GM15510 (cell line): ENCODE data around the gene LHX1.

Experiments used
- POLR2A ChIP-seq: IDR thresholded peaks from 3 replicates; pipeline ENCODE4 v1.6.1; 2011; ENCODE audit warnings: borderline replicate concordance; ENCODE audit not compliant: insufficient read length; ENCODE audit errors: extremely low read depth

Gene LHX1

DNA sequence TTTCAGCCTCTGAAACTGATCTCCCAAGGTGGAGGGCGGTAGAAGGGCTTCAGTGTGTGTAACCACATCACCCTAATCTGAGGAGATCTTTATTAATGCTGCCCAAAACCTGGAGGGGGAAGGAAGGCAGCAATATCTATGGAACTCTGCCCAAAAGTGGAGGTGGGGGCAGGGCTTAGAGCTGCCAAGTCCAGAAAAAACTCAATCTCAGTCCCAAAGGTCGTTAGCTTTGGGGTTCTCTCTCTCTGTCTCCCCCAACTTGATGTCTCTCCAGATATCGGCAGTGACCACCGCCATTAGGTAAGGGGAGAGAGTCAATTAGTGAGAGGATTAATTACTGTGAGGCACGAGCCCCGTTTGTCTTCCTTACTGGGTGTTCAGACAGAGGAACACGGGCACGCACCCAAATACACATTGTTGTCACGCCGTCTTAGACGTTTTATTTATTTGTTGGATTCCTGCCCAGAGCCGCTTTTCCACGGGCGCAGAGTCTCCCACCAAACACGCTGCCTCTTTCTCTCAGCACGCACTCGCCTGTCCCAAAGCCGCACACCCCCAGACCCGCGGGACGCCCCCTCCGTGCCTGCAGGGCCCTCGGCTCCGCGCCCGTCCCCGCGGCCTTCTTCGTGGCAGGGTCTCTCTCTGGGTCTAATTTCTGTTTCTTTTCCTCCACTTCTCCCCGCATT, 5.4 kb upstream of the LHX1 start:
- TF ChIP-seq POLR2A, result no peak

DNA sequence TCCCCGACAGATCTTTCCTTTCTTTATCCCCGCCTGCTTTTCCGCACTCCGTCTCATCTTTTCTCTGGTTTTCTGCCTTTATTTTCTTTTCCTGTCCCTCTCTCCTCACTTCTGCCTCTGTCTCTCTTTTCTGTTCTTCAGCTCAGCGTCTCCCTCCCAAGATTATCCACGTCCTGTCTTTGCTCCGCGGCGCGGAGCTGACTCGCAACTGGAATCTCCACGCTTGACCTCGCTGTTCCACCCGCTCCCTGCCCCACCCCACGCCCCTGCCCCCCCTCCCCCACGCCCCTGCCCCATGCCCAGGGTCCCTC, 4.9 kb upstream of the LHX1 start:
- TF ChIP-seq POLR2A, result no peak

DNA sequence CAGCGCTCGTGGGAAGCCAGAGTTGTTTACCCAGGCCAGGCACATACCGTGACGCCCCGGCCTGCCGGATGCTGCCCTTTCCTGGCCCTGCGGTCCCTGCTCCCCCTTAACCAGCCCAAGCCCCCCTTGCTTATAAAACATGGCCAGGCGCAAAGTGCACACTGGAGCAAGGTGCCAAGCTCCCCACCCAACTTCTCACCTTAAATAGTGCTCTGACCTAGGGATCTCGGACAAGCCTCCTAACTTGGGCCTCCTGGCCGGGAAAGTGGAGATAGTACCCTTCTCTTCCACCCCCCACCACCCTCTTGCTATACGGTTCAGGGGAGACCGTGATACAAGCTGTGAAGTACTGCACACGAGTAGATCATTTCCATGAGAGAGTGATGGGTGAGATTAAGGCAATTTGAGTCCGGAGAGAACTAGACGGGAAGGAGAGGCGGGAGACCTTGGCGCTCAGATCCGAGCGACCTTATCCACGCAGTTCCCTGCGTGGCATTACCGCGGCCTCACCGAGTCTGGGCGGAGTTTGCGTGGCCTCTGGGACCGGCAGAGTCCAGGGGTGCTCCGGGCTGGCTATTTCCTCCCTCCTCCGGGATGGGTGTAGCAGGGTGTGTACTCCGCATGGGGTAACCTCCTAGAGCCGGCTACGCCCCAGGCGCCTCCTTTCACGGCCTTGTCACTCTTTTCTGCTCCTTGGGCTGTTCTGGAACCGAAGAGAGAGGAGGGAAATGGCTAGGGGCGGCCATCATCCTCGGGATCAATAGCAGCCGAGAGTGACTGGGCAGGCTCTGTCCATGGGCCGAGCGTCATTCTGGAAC, 4.4 kb upstream of the LHX1 start:
- no peak for TF ChIP-seq POLR2A

DNA sequence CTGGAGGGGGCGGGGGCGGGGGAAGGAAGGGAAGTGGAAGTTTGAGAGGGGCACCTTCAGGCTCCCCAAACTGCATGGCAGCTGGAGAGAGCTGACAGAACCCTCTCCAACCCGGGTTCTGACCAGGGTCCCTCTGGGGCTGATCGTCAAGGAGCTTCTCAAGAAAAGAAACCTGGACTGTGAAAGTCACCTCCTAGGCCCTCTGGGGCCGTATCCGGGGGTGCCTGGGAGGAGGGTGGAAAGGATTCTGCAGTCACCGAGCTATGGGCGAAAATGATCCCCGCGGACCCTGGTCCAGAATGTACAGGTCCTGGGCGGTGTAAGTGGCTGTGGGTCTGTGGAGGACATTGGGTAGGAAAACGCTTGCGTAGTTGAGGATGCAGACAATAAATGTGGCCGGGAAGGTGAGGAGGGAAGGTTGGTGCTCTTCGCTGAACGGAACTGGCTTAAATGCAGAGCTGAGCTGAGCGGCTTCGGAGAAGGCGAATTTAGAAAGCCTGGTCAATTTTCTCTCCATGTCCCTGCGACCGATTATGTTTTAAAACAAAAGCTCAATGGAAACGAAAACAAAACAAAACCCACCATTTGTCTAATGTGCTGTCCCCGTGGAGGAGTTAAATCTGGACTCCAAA, 3.6 kb upstream of the LHX1 start:
- TF ChIP-seq POLR2A, result no peak

DNA sequence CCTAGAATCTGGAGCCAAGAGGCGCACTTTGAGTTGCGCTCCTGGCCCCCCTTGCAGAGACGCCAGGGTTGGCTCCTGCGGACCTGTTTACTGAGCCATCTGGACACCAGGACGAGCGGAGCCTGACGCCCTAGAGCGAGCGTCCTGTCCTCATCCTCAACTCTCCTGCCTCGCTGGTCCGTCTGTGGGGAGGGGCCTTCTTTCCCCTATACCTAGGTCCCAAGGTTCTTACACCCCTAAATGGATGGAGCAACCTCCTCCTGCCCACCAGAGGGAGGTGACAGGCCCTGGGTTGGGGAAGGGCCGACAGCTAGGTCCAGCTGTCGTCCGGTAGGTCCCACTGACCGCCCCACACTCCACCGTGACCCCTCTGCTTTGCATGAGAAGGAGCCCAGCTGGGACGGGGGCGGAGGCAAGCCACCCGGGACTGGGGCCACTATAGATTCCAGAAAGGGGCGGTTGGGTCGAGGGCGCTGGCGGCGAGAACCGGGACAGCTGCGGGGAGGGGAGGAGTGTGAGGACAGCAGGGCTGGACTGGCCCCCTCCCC, 3.1 kb upstream of the LHX1 start:
- no peak for TF ChIP-seq POLR2A

DNA sequence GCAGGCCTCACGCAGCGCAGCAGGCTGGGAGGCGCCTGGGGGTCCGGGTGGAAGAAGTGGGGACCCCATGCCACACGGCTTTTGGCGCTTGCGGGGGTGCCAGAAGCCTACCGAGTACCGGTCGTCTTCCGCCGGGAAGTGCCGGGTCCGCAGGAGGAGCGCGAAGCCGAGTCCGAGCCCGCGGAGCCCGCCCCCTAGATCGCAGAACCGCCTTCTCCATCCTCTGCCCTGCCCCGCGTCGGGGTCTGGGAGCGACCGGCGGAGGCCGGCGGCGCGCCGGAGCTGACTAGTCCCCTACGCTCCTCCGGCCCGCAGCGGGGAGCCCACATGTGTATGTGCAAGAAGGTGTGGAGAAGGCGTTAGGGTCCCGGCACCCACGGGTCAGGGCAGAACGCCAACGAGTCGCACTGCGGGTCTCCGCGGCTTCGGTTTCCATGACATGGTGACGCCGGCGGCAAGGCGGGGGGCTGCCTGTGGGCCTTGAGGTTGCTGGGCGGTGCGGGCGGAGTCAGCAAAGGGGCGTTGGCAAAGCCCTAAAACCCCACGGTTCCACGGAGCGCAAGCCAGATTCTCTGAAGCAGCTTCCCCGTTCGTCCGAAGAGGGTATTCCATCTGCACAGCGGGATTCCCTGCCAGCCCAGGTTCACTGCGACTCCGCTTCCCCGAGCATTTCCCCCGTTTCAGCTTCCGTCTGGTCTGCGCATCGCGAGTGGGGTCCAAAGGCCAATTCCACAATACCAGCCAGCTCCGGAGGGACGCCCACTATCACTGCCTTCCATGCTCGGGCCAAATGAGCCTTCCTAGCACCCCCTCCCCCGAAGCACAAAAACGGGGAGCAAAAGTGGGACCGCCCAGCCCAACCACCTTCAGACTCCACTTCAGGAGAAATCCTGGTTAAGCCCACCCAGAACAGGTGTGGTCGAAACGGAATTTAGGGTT, 2.3 kb upstream of the LHX1 start:
- no peak for TF ChIP-seq POLR2A

DNA sequence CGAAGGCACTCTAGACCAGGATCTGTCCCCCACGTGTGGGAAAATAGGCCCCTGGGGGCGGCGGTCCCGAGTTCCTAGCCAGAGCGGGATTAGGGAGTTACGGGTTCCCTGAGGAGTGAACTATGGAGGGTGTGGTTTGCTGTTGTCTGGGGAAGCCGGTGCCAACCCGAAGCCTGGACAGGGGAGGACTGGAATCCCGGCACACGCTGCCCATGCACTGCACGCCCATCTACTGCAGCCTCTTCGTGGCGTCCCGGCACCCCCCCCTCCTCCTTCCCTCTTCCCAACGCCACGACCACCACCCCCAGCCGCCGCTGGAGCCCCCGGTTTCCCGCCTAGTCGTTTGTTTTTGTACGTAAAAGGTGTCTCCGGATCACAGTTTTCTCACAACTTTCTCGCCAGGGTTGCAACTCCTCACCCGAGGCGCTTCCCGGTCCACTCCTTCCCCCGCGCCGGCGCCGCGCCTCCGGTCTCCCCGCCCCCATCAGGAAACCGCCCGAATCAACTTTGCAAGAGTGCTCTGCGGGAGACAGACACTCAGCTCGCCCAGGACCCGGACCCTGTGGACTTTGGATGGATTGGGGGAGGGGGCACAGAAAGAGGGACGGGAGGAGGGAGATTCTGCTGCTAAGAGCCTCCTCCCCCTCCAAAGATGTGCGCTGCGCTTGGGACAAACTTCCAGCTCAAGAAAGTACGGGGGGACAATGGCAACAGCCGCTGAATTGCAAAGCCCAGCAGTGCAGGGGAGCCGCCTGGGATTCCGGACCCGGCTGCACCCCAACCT, 1.4 kb upstream of the LHX1 start:
- no peak for TF ChIP-seq POLR2A

DNA sequence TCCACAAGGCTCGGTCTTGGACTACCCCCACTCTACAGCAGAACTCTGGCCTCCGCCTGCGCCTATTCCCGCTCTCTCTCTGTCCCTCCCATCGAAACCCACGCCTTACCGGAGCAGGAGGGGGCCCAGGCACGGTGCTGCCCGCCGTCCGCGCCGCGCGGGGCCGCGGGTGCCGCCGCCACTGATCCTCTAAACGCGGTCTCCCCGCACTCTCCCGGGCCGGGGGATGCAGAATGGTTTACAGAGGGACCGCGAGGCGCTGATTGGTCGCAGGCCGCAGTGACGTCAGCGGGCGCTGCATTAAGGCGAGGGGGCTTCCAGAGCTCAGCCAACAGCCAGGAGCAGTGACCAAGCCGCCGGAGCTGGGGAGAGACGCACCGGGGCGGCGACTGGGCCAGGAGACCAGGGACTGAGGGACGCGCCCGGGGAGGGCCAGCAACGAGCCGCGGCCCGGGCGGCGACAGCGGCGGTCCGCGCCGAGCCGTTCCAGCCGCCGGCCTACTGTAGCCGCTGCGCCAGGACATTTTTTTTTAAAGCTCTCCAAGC, 747 bp upstream of the LHX1 start:
- no peak for TF ChIP-seq POLR2A

DNA sequence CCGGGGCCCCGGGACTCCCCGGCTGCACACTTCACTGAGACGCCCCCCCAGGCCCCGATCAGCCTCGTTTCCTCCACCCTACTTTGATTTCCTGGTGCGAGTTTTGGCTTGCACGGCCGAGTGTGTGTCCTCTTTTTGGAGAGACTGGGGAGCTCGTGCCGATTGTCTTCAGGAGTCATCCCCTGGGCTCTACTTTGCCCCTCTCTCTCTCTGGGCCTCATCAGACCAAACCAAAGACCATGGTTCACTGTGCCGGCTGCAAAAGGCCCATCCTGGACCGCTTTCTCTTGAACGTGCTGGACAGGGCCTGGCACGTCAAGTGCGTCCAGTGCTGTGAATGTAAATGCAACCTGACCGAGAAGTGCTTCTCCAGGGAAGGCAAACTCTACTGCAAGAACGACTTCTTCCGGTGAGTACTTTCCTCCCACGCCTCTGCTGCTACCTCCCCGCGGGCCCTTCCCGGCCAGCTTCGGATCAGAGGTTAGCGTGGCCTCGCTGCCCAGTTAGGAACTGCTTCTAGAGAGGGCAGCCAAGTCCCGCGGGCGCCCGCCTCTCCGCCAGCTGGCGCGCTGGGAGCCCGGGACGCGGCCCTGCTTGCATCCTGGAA, 787 bp downstream of the LHX1 start:
- no peak for TF ChIP-seq POLR2A

DNA sequence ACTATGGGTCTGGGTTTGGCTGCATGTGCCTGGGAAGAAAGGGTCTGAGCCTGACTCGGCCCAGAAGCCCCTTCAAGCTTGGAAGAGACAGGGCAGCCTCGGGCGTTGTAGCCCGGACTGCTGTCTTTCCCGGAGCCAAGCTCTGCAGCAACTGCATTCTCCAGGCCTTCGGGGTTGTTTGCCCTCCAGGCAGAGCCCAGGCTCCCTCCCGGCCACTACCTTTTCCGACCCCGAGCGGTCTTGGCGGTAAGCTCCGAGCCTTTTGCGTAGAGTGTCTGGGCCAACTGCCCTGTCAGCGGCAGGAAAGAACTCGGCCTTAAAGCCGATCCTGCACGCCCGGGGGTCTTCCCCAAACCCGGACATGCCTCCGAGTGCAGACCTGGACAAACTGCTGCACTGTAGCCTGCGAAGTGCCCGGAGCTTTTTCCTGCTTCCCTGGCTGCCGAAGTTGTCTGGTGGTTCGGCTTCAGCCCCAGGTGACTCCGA, 1.3 kb downstream of the LHX1 start:
- TF ChIP-seq POLR2A, result no peak

DNA sequence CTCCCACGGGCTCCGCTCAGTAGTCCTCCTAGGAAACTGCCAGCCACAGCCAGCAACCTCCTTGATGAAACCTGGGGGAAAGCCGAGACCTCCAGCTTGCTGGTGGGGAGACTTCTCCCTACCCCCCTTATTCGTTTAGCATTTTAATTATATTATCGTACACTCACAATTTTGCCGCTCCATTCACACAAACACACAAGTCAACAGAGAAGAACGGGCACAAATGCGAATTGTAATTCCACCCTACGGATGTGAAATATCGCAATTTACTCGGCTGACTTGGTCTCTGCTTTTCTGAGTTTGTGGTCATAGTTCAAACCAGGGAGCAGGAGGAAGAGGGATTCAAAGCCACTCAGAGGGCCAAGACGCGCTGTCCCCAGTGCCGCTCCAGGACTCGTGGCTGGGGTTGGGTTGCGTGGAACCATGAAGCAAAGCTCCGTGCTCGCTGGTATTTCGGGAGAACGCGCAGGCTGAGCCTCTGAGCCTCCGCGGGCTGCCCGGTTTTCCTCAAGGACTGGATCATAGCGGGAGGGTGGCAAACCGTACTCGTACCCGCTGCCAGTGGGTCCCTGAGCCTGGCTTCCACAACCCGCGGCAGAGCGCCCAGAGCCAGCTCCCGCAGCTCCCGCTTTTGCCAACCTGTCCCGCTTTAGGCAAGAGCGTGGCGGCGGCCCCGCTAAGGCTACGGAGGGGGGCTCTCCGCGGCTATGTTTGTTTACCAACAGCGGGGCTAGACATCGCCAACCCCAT, 2.0 kb downstream of the LHX1 start:
- TF ChIP-seq POLR2A, result no peak

DNA sequence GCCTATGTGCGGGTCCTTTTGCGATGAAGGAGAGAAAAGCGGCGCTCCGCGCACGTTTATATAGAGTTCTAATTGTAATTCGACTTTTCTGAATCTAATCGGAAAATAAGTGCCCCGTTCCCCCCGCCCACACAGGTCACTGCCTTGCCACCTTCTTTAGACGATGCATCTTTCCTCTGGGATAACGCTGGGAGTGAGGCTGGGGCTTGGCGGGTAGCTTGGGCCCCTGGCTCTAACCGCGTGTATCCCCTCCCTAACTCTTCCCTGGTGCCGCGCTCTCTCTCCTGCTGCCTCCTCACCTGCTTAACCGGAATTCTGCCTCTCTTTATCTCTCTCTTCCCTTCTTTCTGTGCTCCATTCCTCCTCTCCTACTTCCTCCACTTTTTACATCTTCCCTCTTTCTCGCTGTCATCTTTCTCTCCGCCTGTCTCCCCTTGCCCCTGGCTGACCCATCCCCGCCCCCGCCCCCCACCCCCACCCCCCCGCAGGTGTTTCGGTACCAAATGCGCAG, 2.6 kb downstream of the LHX1 start:
- TF ChIP-seq POLR2A, result no peak
